GM18502 (cell line): ENCODE measurements around the gene TMEM204.

Source experiments
- ATAC-seq: cut with Tn5 transposase; IDR thresholded peaks from one replicate; pipeline ENCODE4 v1.9.1; 2021; ENCODE audit warnings: mild to moderate bottlenecking; ENCODE audit not compliant: unreplicated experiment, poor library complexity

TMEM204 gene

GRCh38 chr16:1498899-1499676, 34.4 kb upstream of the TMEM204 start:
- no peak for ATAC-seq

GRCh38 chr16:1499756-1500464, 33.6 kb upstream of the TMEM204 start:
- ATAC-seq, result no peak

GRCh38 chr16:1500465-1501150, 32.9 kb upstream of the TMEM204 start:
- no peak for ATAC-seq

- no peak for ATAC-seq
Measured at GRCh38 chr16:1501630-1502029, 31.8 kb upstream of the TMEM204 start.

- ATAC-seq, result no peak
Measured at GRCh38 chr16:1502092-1503004, 31.1 kb upstream of the TMEM204 start.

- no peak for ATAC-seq
Measured at GRCh38 chr16:1503110-1503955, 30.1 kb upstream of the TMEM204 start.

GRCh38 chr16:1505073-1505844, 28.2 kb upstream of the TMEM204 start:
- ATAC-seq, result no peak

- ATAC-seq, result no peak
Measured at GRCh38 chr16:1505912-1506311, 27.6 kb upstream of the TMEM204 start.

GRCh38 chr16:1506494-1507213, 26.8 kb upstream of the TMEM204 start:
- ATAC-seq, result no peak

GRCh38 chr16:1508494-1509187, 24.8 kb upstream of the TMEM204 start:
- no peak for ATAC-seq

- no peak for ATAC-seq
Measured at GRCh38 chr16:1509307-1510221, 23.9 kb upstream of the TMEM204 start.

GRCh38 chr16:1510272-1510671, 23.2 kb upstream of the TMEM204 start:
- no peak for ATAC-seq

GRCh38 chr16:1510941-1511351, 22.5 kb upstream of the TMEM204 start:
- no peak for ATAC-seq

- no peak for ATAC-seq
Measured at GRCh38 chr16:1511662-1512569, 21.6 kb upstream of the TMEM204 start.

GRCh38 chr16:1512774-1513173, 20.7 kb upstream of the TMEM204 start:
- no peak for ATAC-seq
